A673 (cell line): Measurements from ENCODE around the gene IGSF21.

Source experiments
- CTCF ChIP-seq: fragments of 300-800, 200-600 bp; sonication (generic); conservative IDR thresholded peaks from 2 replicates; pipeline ENCODE4 v1.5.1; 2017; ENCODE audit warnings: low read depth, mild to moderate bottlenecking, antibody characterized with exemption, low read length, moderate library complexity, mixed read lengths
- EZH2 ChIP-seq: fragments of 200-600 bp; sonication (generic); IDR thresholded peaks from 2 replicates; pipeline ENCODE4 v1.6.1; 2017; ENCODE audit warnings: borderline replicate concordance, low read depth, mild to moderate bottlenecking, mixed read lengths, antibody characterized with exemption, low read length; ENCODE audit not compliant: poor library complexity, severe bottlenecking

GRCh38 chr1:18110968-18111367 lies 3.4 kb downstream of the IGSF21 start:
- TF ChIP-seq CTCF (no peak), EZH2 (no peak)
